GM06990 (cell line): ENCODE measurements around the gene TRIP4.

Source experiments
- DNase-seq: peaks from one replicate; pipeline ENCODE4 v3.0.0-alpha.2; 2011; ENCODE audit not compliant: insufficient read length; ENCODE audit errors: extremely low read depth
- H3K27me3 ChIP-seq: replicated peaks from 2 replicates; pipeline ENCODE4 v1.6.0; 2011; ENCODE audit warnings: low read length; ENCODE audit not compliant: control insufficient read depth, insufficient read depth
- H3K36me3 ChIP-seq: 2 replicates; pipeline ENCODE4 v1.5.1; 2011; ENCODE audit warnings: low read length; ENCODE audit not compliant: control insufficient read depth, insufficient read depth
- H3K4me3 ChIP-seq: replicated peaks from 2 replicates; pipeline ENCODE4 v1.5.1; 2011; ENCODE audit warnings: low read depth, mild to moderate bottlenecking, control low read depth, low read length
- TF ChIP-seq, protein P1 (sequence below): IDR thresholded peaks from 2 replicates; pipeline ENCODE4 v1.5.1; 2011; ENCODE audit warnings: low read length, control low read depth, mild to moderate bottlenecking, inconsistent platforms; ENCODE audit not compliant: insufficient read depth, poor library complexity, severe bottlenecking

The TRIP4 gene

DNA sequence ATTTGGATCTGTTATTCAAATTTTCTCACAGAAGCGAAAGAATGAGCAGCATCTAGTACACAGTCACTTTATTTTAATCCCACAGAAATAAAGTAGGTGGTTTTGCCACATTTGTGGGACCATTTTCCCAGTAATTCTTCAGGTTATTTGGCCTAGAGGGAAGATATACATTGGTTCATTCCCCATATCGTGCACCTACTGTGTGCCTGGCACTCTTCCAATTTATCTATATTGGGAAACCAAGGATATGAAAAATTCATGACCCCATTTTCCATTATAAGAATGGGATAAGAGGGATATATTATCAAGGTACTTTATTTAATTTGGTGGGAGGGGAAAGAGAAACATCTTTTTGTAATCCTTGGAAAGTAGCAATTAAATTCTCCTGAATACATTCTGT is 35.1 kb downstream of the TRIP4 start:
- no peak for DNase-seq
- TF ChIP-seq, protein P1, sequence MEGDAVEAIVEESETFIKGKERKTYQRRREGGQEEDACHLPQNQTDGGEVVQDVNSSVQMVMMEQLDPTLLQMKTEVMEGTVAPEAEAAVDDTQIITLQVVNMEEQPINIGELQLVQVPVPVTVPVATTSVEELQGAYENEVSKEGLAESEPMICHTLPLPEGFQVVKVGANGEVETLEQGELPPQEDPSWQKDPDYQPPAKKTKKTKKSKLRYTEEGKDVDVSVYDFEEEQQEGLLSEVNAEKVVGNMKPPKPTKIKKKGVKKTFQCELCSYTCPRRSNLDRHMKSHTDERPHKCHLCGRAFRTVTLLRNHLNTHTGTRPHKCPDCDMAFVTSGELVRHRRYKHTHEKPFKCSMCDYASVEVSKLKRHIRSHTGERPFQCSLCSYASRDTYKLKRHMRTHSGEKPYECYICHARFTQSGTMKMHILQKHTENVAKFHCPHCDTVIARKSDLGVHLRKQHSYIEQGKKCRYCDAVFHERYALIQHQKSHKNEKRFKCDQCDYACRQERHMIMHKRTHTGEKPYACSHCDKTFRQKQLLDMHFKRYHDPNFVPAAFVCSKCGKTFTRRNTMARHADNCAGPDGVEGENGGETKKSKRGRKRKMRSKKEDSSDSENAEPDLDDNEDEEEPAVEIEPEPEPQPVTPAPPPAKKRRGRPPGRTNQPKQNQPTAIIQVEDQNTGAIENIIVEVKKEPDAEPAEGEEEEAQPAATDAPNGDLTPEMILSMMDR = no peak
- no peaks in the 10 kb centered on the region; the same call in none of the 2 replicates for H3K36me3 ChIP-seq
- H3K27me3 ChIP-seq = no peaks in the 10 kb centered on the region
- no peak overlapping the region for H3K4me3 ChIP-seq

DNA sequence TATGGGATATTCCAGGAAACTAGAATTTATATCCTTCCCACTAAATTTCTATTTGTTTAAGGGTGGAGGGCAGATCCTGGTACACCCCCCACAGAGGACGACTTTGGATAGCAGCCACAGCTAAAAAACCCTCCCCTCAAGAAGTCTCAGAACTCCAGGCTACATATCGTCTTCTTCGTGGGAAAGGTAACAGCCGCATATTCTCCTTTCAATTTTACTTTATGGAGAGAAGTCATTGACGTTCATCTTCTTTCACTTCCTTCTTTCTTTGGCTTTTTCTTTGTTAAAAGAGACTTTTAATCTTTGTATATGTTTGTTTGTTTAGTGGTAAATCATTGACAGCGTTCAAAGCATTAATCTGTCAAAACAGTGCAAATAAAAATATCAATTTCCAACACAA is 36.3 kb downstream of the TRIP4 start:
- no peaks in the 10 kb centered on the region for H3K27me3 ChIP-seq
- H3K36me3 ChIP-seq = no peaks in the 10 kb centered on the region; the same call in none of the 2 replicates
- H3K4me3 ChIP-seq = no peak overlapping the region
- TF ChIP-seq, protein P1 = no peak
- no peak for DNase-seq

DNA sequence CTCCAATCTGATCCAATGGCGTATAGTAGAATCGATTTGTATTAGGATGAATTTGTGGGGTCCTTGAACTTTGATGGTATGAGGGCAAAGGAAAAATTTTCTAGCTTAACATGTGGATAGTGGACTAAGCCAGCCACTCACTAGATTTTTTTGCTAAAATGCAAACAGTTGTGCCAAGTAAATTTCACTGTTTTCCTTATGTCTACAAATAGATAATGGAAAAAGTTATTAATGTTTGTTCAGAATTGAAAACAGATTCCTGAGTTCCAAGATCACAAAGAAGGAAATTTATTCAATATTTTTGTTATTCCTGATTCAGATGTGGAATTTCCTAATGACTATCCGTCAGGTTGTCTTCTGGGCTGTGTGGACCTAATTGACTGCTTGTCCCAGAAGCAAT is 37.6 kb downstream of the TRIP4 start:
- TF ChIP-seq, protein P1 = no peak
- Histone ChIP-seq H3K36me3 (no peaks in the 10 kb centered on the region; the same call in none of the 2 replicates), H3K4me3 (no peak overlapping the region), H3K27me3 (no peaks in the 10 kb centered on the region)
- DNase-seq = no peak

DNA sequence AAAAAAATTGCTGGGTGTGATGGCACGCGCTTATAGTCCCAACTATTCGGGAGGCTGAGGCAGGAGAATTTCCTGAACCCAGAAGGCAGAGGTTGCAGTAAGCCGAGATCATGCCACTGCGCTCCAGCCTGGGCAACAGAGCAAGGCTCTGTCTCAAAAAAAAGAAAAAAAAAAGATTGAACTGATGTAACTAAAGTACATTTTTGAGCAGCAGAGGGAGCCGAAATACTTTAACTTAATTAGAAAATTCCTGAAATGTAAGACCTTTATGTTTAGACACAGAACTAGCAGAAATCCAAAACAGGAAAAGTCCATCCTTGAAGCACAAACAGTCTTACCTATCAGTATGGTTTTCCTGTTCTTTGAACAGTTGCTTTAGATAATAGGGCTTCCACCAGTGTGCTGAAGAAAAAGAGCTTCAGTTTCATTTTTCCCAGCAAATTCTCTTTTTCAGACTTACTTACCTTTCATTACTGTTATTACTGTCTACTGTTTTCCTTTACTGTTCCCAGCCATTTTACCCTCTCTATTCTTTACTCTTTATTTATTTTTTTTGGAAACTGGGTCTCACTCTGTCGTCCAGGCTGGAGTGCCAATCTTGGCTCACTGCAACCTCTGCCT is 39.3 kb downstream of the TRIP4 start:
- no peak for DNase-seq
- H3K27me3 ChIP-seq = no peaks in the 10 kb centered on the region
- H3K36me3 ChIP-seq = no peaks in the 10 kb centered on the region; the same call in none of the 2 replicates
- TF ChIP-seq, protein P1 = no peak
- no peak overlapping the region for H3K4me3 ChIP-seq

DNA sequence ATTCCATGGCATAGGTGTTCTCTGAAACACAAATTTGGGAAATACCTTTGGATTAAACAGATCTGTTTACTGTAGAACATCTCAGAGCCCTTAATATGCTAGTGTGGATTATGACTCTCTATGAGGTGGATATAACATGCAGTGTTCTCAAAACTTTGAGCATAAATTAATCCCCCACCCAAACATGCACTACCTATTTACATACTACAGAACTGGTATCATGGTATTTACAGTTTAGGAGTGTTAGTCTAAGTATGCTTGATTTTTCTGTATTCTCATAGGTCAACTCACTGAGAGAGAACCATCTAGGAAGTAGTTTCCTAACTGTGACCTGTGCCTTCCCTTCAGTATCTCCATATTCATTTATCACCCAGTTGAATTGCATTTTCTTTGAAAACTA is 41.8 kb downstream of the TRIP4 start:
- Histone ChIP-seq H3K36me3 (no peaks in the 10 kb centered on the region), H3K4me3 (no peak overlapping the region), H3K27me3 (no peaks in the 10 kb centered on the region)
- TF ChIP-seq, protein P1 = no peak
- DNase-seq = no peak
